A673 (cell line): ENCODE measurements around the gene MORN3.

Experiments
- EZH2 ChIP-seq: fragments of 200-600 bp; sonication (generic); IDR thresholded peaks from 2 replicates; pipeline ENCODE4 v1.6.1; 2017; ENCODE audit warnings: borderline replicate concordance, low read depth, mild to moderate bottlenecking, mixed read lengths, antibody characterized with exemption, low read length; ENCODE audit not compliant: poor library complexity, severe bottlenecking
- TF ChIP-seq, protein P1 (sequence below): fragments of 300-800, 200-600 bp; sonication (generic); conservative IDR thresholded peaks from 2 replicates; pipeline ENCODE4 v1.5.1; 2017; ENCODE audit warnings: low read depth, mild to moderate bottlenecking, antibody characterized with exemption, low read length, moderate library complexity, mixed read lengths

DNA sequence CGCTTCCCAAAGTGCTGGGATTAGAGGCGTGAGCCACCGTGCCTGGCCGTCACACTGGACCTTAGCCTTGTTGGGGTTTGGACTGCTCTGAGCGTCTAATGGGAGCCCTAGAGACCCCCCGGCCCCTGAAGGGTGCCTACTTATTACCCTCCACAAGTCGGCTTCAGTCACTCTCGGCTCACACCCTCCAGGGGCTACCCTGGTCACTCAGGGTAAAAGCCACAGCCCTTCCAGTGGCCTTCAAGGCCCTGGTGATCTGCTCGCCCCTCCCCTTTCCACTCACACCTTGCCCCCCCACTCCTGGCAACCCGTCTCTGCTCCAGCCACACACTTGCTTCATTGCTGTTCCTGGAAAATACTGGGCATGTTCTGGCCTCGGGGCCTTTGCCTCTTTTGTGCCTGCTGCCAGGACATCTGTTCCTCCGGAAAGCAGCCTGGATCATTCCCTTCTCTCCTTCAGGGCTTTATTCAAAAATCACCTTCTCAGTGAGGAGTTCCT lies 3.6 kb upstream of the MORN3 start:
- TF ChIP-seq, protein P1, sequence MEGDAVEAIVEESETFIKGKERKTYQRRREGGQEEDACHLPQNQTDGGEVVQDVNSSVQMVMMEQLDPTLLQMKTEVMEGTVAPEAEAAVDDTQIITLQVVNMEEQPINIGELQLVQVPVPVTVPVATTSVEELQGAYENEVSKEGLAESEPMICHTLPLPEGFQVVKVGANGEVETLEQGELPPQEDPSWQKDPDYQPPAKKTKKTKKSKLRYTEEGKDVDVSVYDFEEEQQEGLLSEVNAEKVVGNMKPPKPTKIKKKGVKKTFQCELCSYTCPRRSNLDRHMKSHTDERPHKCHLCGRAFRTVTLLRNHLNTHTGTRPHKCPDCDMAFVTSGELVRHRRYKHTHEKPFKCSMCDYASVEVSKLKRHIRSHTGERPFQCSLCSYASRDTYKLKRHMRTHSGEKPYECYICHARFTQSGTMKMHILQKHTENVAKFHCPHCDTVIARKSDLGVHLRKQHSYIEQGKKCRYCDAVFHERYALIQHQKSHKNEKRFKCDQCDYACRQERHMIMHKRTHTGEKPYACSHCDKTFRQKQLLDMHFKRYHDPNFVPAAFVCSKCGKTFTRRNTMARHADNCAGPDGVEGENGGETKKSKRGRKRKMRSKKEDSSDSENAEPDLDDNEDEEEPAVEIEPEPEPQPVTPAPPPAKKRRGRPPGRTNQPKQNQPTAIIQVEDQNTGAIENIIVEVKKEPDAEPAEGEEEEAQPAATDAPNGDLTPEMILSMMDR: no peak
- TF ChIP-seq EZH2: no peak
